NCI-H2107 treated with DMSO at 0.1 percent for 48 hours (cell line): Measurements from ENCODE around the gene SYMPK.
"Not testable (repeated sequence)": the region's sequence is repeated elsewhere in the genome, so short reads cannot be mapped to it uniquely, and the experiment has no call there.

ENCODE experiments used
- DNase-seq: peaks from one replicate; lab custom pipeline; 2025; ENCODE audit not compliant: unreplicated experiment; lab: John Stamatoyannopoulos, UW

SYMPK gene

GRCh38 chr19:45809643-45810159, 53.2 kb downstream of the SYMPK start:
- peak; percentile 79 for DNase-seq

DNA sequence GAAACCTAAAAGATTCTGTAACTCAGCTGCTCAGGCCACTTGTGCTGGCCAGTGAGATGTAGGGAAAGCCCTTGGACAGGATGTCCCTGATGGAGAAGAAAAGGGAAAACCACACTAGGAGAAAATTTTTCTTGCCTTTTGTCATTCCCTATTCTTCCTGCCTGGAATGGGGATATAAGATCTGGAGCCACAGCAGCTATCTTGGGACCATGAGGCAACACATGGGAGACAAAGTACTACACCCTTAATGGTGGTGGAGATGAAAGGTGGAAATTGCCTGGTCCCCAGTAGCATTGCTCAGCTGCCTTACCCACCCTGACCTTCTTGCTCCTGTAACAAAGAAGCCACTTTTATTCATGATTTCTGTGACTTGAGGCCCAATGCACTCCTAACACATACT, 57.2 kb downstream of the SYMPK start:
- DNase-seq, result no peak

- DNase-seq, result no peak
Observed at GRCh38 chr19:45804959-45805230, 58.1 kb downstream of the SYMPK start.

GRCh38 chr19:45804140-45804958, 58.6 kb downstream of the SYMPK start:
- DNase-seq, result no peak

DNA sequence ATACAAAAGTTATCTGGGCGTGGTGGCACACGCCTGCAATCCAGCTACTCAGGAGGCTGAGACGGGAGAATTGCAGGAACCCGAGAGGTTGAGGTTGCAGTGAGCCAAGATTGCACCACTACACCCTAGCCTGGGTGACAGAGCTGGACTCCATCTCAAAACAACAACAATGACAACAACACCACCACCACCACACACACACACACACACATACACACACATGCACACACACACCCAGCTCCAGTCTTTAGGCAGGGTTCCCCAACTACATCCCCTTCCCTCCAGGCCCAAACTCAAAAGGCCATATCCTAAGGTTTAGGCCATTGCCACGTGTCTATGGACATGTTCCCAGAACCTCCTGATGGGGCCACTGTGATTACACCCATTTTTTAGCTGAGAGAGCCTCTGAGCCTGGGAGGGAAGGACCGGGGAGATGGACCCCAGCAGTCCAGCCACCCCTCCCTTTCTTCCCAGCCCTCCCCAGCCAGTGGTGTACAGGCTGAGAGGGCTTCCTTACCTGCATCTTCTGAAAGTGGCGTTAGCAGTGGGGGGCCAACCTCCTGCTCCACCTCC, 61.3 kb downstream of the SYMPK start:
- DNase-seq, result no peak

DNA sequence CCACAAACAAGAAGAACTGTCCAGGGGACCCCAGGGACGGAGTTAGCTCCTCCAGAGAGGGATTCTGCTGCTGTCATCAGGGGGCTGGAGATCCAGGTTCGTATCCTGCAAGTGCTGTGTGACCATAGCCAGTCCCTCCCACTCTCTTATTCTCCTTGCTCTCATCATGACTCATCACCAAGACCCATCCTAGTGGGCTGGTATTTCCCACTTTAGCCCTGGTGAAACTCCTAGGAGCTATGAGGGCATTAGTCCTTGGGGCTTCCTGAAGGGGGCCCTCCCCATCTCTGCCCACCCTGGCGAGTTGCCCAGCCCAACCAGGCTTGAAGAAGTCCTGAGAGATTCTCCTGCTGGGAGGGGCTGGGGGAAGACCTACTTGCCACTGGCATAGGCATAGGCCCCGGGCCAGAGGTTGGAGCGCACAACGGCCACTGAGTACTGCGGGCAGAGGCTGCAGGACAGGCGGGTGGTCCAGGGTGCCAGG, 62.8 kb downstream of the SYMPK start:
- DNase-seq, result no peak

DNA sequence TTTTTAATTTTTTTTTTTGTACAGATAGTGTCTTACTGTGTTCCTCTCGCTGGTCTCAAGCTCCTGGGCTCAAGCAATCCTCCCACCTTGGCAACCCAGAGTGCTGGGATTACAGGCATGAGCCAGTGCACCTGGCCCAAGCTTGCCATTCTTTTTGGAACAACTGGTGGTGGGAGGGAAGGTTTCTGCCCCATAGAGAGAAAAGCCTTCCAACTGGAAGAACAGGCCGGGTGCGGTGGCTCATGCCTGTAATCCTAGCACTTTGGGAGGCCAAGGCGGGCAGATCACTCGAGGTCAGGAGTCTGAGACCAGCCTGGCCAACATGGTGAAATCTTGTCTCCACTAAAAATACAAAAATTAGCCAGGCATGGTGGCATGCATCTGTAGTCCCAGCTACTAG, 63.4 kb downstream of the SYMPK start:
- DNase-seq, result not testable (repeated sequence)

GRCh38 chr19:45798995-45799517, 63.9 kb downstream of the SYMPK start:
- DNase-seq, result peak; percentile 63

- DNase-seq, result no peak
Observed at GRCh38 chr19:45794627-45795026, 68.3 kb downstream of the SYMPK start.

- DNase-seq, result no peak
Observed at GRCh38 chr19:45793876-45794275, 69.1 kb downstream of the SYMPK start.

DNA sequence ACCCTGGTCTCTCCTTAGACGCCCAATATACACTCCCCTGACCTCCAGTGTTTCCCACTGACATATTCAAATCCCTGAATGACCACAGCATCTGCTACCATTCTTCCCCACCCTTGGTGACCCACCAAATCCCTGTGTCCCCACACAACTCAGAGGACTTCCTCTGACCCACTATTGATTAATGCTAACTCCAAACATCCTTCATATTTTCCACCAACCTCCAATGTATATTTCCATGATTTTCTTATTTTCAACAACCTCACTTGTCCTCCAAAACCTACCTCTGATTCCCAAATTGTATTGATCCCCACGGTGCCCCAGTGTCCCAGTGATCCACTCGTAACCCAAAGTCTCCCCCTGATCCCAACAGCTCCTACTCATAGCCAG, 69.8 kb downstream of the SYMPK start:
- DNase-seq, result no peak

- DNase-seq, result peak; percentile 93
Observed at GRCh38 chr19:45792470-45793177, 70.3 kb downstream of the SYMPK start, which contains the start of gene DMWD. Gene DMWD (minus strand): TSS chr19:45792845. CDS start chr19:45792756, 89 bp downstream.

DNA sequence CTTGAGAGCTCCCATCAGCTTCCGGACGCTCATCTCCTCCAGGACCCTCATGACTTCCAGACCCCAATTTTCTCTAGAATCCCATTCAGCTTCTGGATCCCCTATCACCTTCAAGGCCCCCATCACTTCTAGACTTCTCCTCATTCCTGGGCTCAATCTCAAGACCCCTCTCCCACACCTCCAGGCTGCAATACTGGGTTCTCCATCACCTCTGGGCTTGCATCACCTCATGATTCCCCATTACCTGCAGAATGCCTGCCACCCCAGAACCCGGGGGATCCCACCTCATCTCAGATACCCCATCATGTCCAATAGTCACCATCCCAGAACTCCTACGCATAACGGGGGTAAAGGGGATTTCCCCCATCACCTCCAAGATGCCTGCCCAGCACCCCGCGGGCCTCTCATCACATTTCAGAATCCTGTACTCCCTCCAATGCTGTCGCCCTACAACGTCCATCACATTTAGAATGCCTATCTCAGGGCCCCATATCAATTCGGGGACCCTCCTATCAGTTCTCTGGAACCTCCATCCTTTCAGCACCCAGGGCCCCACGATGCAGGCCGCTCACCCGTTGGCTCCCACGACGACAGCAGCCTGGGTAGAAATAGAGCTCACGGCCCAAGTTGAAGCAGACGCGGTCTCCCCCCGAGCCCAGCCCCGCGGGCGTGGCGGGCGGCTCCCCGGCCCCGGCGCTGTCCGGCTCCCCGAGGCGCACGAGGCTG, 71.0 kb downstream of the SYMPK start:
- no peak for DNase-seq

DNA sequence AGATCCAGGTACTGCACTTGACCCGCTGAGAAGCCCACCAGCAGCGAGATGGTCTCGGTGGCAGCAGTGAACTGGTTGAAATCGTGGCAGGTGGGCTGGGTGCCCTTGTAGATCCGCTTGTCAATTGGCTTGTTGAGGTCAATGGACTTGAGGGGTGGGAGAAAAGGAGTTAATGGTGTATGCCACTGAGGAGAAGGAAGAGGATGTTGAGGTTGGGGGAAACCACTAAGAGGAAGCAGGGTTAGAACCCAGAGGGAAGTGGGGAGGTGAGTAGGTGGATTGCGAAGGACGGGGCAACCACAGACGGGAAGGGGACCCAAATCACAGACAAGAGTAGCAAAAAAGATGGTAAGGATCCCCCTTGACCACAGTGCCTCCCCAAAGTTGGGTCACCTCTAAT, 72.0 kb downstream of the SYMPK start:
- DNase-seq, result no peak

- DNase-seq, result no peak
Observed at GRCh38 chr19:45789035-45789786, 73.7 kb downstream of the SYMPK start.

DNA sequence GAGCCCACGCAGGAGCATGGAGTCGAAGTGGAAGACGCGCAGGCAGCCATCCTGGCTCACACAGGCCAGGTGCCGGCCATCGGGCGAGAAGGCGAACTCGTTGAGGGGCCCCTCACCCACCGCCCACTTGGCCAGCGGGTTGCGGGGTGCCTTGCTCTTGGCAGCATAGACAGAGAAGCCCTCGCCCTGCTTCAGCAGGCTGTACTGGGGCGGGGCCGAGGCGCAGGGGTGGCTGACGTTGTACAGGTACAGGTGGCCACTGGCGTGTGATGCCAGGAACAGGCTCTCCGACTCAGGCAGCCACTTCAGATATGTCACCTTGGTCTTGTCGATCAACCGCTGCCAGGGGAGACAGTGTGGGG, 76.4 kb downstream of the SYMPK start:
- no peak for DNase-seq

DNA sequence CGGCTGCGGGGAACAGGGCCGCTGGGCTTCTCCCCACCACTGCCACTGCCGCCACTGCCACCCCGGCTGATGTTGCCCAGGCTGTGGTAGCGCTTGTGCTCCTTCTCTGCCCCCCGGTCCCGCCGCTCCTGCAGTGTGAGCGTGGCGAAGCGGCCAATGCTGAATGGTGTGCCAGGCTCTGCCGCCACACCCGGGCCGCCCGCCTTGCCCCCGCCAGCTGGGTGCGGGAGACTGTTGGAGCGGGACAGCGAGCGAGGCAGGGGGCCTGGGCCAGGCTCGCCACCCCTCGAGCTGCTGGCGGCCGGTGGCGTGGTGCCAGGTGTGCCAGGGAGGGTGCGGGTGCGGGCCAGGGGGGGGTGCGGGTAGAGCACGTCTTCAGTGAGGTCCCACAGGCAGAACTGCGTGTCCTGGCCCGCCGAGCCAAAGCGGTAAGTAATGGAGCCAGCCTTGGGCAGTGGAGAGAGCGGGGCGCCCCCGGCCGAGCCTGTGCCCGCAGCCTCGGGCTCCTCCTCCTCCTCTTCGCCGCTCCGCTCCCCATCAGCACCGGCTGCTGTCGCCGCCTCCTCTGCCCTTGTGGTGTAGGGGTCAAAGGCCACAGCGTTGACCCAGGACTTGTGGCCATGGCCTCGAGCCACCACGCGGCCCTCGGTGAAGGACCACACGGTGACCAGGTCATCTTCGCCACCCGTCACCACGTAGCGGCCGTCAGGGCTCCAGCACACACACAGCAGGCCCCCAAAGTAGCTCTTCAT, 77.0 kb downstream of the SYMPK start:
- no peak for DNase-seq

DNA sequence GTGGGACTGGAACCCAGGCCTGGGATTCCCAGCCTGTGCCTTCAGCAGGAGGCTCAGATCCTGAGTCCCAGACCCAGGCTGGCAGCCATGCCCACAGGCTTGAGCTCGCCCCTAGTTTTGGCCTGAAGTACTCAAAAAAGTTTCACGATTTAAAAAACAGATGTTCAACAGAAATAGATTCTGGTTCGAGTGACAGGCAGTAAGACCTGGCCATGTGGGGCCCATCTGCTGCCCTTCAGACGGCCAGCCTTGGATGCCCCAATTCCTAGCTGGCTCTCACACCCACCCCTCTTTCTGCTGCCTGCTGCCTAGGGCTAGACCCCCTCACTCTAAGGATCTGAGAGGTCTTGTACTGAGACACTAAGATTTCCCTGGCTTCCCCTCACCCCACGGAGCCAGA, 77.8 kb downstream of the SYMPK start:
- DNase-seq, result no peak

DNA sequence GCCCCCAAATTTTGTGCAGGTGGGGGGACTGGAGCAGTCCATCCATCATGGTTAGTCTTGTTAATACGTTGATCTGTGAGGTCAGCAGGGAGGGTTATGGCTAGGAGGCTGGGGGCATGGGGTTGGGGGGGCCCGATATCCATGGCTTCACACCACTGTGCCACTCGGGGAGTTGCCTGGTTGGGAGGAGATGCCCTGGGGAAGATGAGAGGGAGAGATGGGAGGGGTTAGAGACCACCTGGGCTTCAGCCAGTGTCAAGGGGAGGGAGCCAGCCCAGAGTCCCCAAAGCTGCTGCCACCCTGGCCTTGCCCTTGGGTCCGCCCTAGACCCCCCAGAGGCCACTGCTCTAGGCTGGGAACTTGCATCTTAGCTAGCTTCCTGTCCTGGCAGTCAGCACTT, 78.9 kb downstream of the SYMPK start:
- DNase-seq, result no peak
